Measurements from ENCODE around the gene ZNF804A. TPM values are rescaled to one million over a fixed set of nuclear protein-coding genes. Genes with fewer than 3 reads are reported as not detected.

ZNF804A gene
- not detected for total RNA-seq

GRCh38 chr2:184598316-184599053, at the start of gene ZNF804A:
Gene ZNF804A (plus strand): TSS chr2:184598529. CDS start chr2:184598960, 431 bp downstream.
- DNase-seq, result no peak
- ChIA-PET CTCF (no interaction called here), POLR2A (no interaction called here)
- no peaks in the 10 kb centered on the region for H3K36me3 Mint-ChIP-seq (ENCODE audit: low read depth)
- peaks cover 13% of the 10 kb centered on the region for H3K4me1 Mint-ChIP-seq
- H3K4me3 Mint-ChIP-seq, result peak within 1 kb of the TSS; percentile 51
- H3K9me3 Mint-ChIP-seq, result no peaks in the 10 kb centered on the region
- H3K27ac Mint-ChIP-seq, result no peak within 1 kb of the TSS
- peaks cover 41% of the 10 kb centered on the region for H3K27me3 Mint-ChIP-seq

GRCh38 chr2:184549153-184549552, 49.2 kb upstream of the ZNF804A start:
- ChIA-PET CTCF (no interaction called here), POLR2A (no interaction called here)
- Mint-ChIP-seq H3K9me3 (no peaks in the 10 kb centered on the region), H3K4me1 (no peaks in the 10 kb centered on the region), H3K4me3 (no peak overlapping the region), H3K27me3 (no peaks in the 10 kb centered on the region), H3K27ac (no peak overlapping the region), H3K36me3 (ENCODE audit: low read depth) (no peaks in the 10 kb centered on the region)
- no peak for DNase-seq

- H3K4me3 Mint-ChIP-seq, result no peak overlapping the region
- no peak overlapping the region for H3K27ac Mint-ChIP-seq
- no peaks in the 10 kb centered on the region for H3K36me3 Mint-ChIP-seq (ENCODE audit: low read depth)
- no peak for DNase-seq
- H3K4me1 Mint-ChIP-seq, result no peaks in the 10 kb centered on the region
- CTCF ChIA-PET, result no interaction called here
- H3K27me3 Mint-ChIP-seq, result no peaks in the 10 kb centered on the region
- no peaks in the 10 kb centered on the region for H3K9me3 Mint-ChIP-seq
- POLR2A ChIA-PET, result no interaction called here
These were observed 46.7 kb upstream of the ZNF804A start for GRCh38 chr2:184551626-184552025.

- DNase-seq, result no peak
- ChIA-PET CTCF (no interaction called here), POLR2A (no interaction called here)
- Mint-ChIP-seq H3K27ac (no peak overlapping the region), H3K4me1 (no peaks in the 10 kb centered on the region), H3K27me3 (no peaks in the 10 kb centered on the region), H3K4me3 (no peak overlapping the region), H3K9me3 (no peaks in the 10 kb centered on the region), H3K36me3 (ENCODE audit: low read depth) (no peaks in the 10 kb centered on the region)
These were observed 43.6 kb upstream of the ZNF804A start for GRCh38 chr2:184554736-184555135.

GRCh38 chr2:184555352-184555751, 43.0 kb upstream of the ZNF804A start:
- Mint-ChIP-seq H3K36me3 (ENCODE audit: low read depth) (no peaks in the 10 kb centered on the region), H3K4me3 (no peak overlapping the region), H3K9me3 (no peaks in the 10 kb centered on the region), H3K27me3 (no peaks in the 10 kb centered on the region), H3K27ac (no peak overlapping the region), H3K4me1 (no peaks in the 10 kb centered on the region)
- no peak for DNase-seq
- ChIA-PET POLR2A (no interaction called here), CTCF (no interaction called here)

- no peak overlapping the region for H3K27ac Mint-ChIP-seq
These were observed 41.7 kb upstream of the ZNF804A start for GRCh38 chr2:184556639-184557038.

GRCh38 chr2:184558713-184559464, 39.4 kb upstream of the ZNF804A start:
- H3K4me3 Mint-ChIP-seq, result no peak overlapping the region

More at GRCh38 chr2:184556639-184557038, 41.7 kb upstream of the ZNF804A start:
- no peak for DNase-seq
- Mint-ChIP-seq H3K9me3 (no peaks in the 10 kb centered on the region), H3K4me3 (no peak overlapping the region), H3K27me3 (no peaks in the 10 kb centered on the region), H3K36me3 (ENCODE audit: low read depth) (no peaks in the 10 kb centered on the region), H3K4me1 (no peaks in the 10 kb centered on the region)
- ChIA-PET CTCF (interaction anchor here (0.6 kb wide), 1 partner anchor 329 kb away, joined by 4 read pairs; no protein-coding TSS in a partner anchor), POLR2A (no interaction called here)

GRCh38 chr2:184560603-184561002, 37.7 kb upstream of the ZNF804A start:
- H3K27ac Mint-ChIP-seq, result no peak overlapping the region
- no peaks in the 10 kb centered on the region for H3K4me1 Mint-ChIP-seq
- H3K27me3 Mint-ChIP-seq, result no peaks in the 10 kb centered on the region
- ChIA-PET POLR2A (no interaction called here), CTCF (no interaction called here)
- peaks cover 2% of the 10 kb centered on the region for H3K9me3 Mint-ChIP-seq
- no peak for DNase-seq
- no peaks in the 10 kb centered on the region for H3K36me3 Mint-ChIP-seq (ENCODE audit: low read depth)
- no peak overlapping the region for H3K4me3 Mint-ChIP-seq

More at GRCh38 chr2:184558713-184559464, 39.4 kb upstream of the ZNF804A start:
- POLR2A ChIA-PET, result no interaction called here
- CTCF ChIA-PET, result no interaction called here
- no peak overlapping the region for H3K27ac Mint-ChIP-seq
- no peaks in the 10 kb centered on the region for H3K36me3 Mint-ChIP-seq (ENCODE audit: low read depth)
- H3K9me3 Mint-ChIP-seq, result peaks cover 2% of the 10 kb centered on the region
- H3K27me3 Mint-ChIP-seq, result no peaks in the 10 kb centered on the region
- no peak for DNase-seq
- H3K4me1 Mint-ChIP-seq, result no peaks in the 10 kb centered on the region

GRCh38 chr2:184562532-184562931, 35.8 kb upstream of the ZNF804A start:
- ChIA-PET CTCF (no interaction called here), POLR2A (no interaction called here)
- no peak overlapping the region for H3K27ac Mint-ChIP-seq
- H3K9me3 Mint-ChIP-seq, result peaks cover 4% of the 10 kb centered on the region
- no peak for DNase-seq
- H3K36me3 Mint-ChIP-seq (ENCODE audit: low read depth), result no peaks in the 10 kb centered on the region
- H3K4me3 Mint-ChIP-seq, result no peak overlapping the region
- H3K4me1 Mint-ChIP-seq, result no peaks in the 10 kb centered on the region
- no peaks in the 10 kb centered on the region for H3K27me3 Mint-ChIP-seq

- POLR2A ChIA-PET, result no interaction called here
- Mint-ChIP-seq H3K36me3 (ENCODE audit: low read depth) (no peaks in the 10 kb centered on the region), H3K27ac (no peak overlapping the region), H3K27me3 (no peaks in the 10 kb centered on the region), H3K9me3 (peaks cover 4% of the 10 kb centered on the region), H3K4me3 (no peak overlapping the region), H3K4me1 (no peaks in the 10 kb centered on the region)
- no peak for DNase-seq
- CTCF ChIA-PET, result no interaction called here
These were observed 34.2 kb upstream of the ZNF804A start for GRCh38 chr2:184564092-184564491.

- Mint-ChIP-seq H3K9me3 (peaks cover 4% of the 10 kb centered on the region), H3K36me3 (ENCODE audit: low read depth) (no peaks in the 10 kb centered on the region), H3K27me3 (no peaks in the 10 kb centered on the region), H3K4me3 (no peak overlapping the region), H3K27ac (no peak overlapping the region), H3K4me1 (no peaks in the 10 kb centered on the region)
- ChIA-PET CTCF (no interaction called here), POLR2A (no interaction called here)
- no peak for DNase-seq
These were observed 31.6 kb upstream of the ZNF804A start for GRCh38 chr2:184566716-184567115.

GRCh38 chr2:184577056-184577455, 21.3 kb upstream of the ZNF804A start:
- H3K4me3 Mint-ChIP-seq, result no peak overlapping the region
- no peak for DNase-seq
- H3K9me3 Mint-ChIP-seq, result no peaks in the 10 kb centered on the region
- no peaks in the 10 kb centered on the region for H3K4me1 Mint-ChIP-seq
- no peak overlapping the region for H3K27ac Mint-ChIP-seq
- ChIA-PET POLR2A (no interaction called here), CTCF (no interaction called here)
- H3K27me3 Mint-ChIP-seq, result no peaks in the 10 kb centered on the region
- H3K36me3 Mint-ChIP-seq (ENCODE audit: low read depth), result no peaks in the 10 kb centered on the region

GRCh38 chr2:184577743-184578142, 20.6 kb upstream of the ZNF804A start:
- H3K9me3 Mint-ChIP-seq, result no peaks in the 10 kb centered on the region
- ChIA-PET CTCF (no interaction called here), POLR2A (no interaction called here)
- no peak for DNase-seq
- H3K4me1 Mint-ChIP-seq, result no peaks in the 10 kb centered on the region
- H3K27ac Mint-ChIP-seq, result no peak overlapping the region
- no peak overlapping the region for H3K4me3 Mint-ChIP-seq
- no peaks in the 10 kb centered on the region for H3K36me3 Mint-ChIP-seq (ENCODE audit: low read depth)
- no peaks in the 10 kb centered on the region for H3K27me3 Mint-ChIP-seq

GRCh38 chr2:184579226-184579625, 19.1 kb upstream of the ZNF804A start:
- Mint-ChIP-seq H3K9me3 (no peaks in the 10 kb centered on the region), H3K36me3 (ENCODE audit: low read depth) (no peaks in the 10 kb centered on the region), H3K27me3 (no peaks in the 10 kb centered on the region), H3K4me3 (no peak overlapping the region), H3K4me1 (no peaks in the 10 kb centered on the region), H3K27ac (no peak overlapping the region)
- DNase-seq, result no peak
- ChIA-PET CTCF (no interaction called here), POLR2A (no interaction called here)

All from activated CD4-positive, alpha-beta T cell treated with anti-CD3 and anti-CD28 coated beads, Interleukin-2, amount 10 ng/mL, durations not matched to agents 7 days and 5 days (primary cell).